GM20000 (cell line): ENCODE results near the gene FUBP1.

Experiments
- DNase-seq: peaks from one replicate; pipeline ENCODE4 v3.0.0; 2012; ENCODE audit warnings: low spot score
- CTCF ChIP-seq: IDR thresholded peaks from 2 replicates; pipeline ENCODE4 v1.5.1; 2012; ENCODE audit warnings: mild to moderate bottlenecking, control low read depth; ENCODE audit errors: extremely low read depth, missing control alignments

Gene FUBP1

GRCh38 chr1:77945345-77945744, 33.5 kb downstream of the FUBP1 start:
- DNase-seq: no peak
- TF ChIP-seq CTCF: no peak

GRCh38 chr1:77942400-77943140, 36.3 kb downstream of the FUBP1 start:
- TF ChIP-seq CTCF: no peak
- DNase-seq: no peak

- TF ChIP-seq CTCF: no peak
- no peak for DNase-seq
These were observed 37.8 kb downstream of the FUBP1 start for GRCh38 chr1:77940921-77941570.

GRCh38 chr1:77938651-77939050, 40.2 kb downstream of the FUBP1 start:
- no peak for TF ChIP-seq CTCF
- DNase-seq: no peak

GRCh38 chr1:77929806-77930205, 49.1 kb downstream of the FUBP1 start:
- TF ChIP-seq CTCF: no peak
- DNase-seq: no peak

GRCh38 chr1:77927414-77927813, 51.5 kb downstream of the FUBP1 start:
- TF ChIP-seq CTCF: no peak
- no peak for DNase-seq

- peak; percentile 31 for DNase-seq
- no peak for TF ChIP-seq CTCF
These were observed 52.1 kb downstream of the FUBP1 start for GRCh38 chr1:77926561-77927357.
